ENCODE data around the gene OR2AG1. TPM values are rescaled to one million over a fixed set of nuclear protein-coding genes. Genes with fewer than 3 reads are reported as not detected.

OR2AG1 gene
- polyA plus RNA-seq, 2 of the 4 experiments (the other 2 are of a cell fraction) = not detected

GRCh38 chr11:6812390-6813005 lies 29.7 kb downstream of the OR2AG1 start (continued):
- TF ChIP-seq REST (IDR thresholded peaks at IDR 0.05) (no peak), KDM1A (IDR thresholded peaks at IDR 0.05; ENCODE audit: low read depth) (no peak), CEBPB (IDR thresholded peaks at IDR 0.05) (no peak), HMGXB4 (CRISPR knock-in tag; IDR thresholded peaks at IDR 0.05; ENCODE audit: borderline replicate concordance) (no peak), BCL3 (IDR thresholded peaks at IDR 0.05) (no peak), RNF2 (IDR thresholded peaks at IDR 0.05; ENCODE audit: borderline replicate concordance, low read depth) (no peak)

DNA sequence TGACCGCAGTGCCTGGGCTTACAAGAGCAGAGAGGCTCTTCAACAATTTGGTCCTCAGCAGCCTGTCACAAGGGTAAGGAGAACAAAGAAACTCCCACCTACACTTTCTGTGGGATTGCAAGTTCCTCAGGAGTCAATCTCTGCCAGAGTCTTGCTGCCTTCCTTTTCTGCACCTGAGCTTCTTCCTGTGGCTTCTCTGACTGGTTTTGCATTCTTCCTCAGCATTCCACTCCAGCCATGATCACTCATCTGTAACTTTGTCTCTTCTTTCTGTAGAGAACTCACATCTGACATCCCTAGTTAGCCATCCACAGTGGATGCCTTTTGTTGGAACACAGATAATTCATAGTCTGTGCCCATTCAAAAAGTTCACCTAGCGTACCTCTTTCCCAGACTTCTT lies 30.8 kb downstream of the OR2AG1 start:
- Histone ChIP-seq H3K4me2 (no peak overlapping the region), H3K4me1 (no peaks in the 10 kb centered on the region), H3K4me3 (no peak overlapping the region), H3K9me3 (no peaks in the 10 kb centered on the region), H3K27ac (no peak overlapping the region)
- 0% methylated on average over 2 of the region's 2 CpGs for WGBS (ENCODE audit: missing lambda C conversion rate)
- ATAC-seq = no peak
- CTCF ChIA-PET = interaction anchor here (2.4 kb wide), 1 partner anchor 10 kb away, joined by 23 read pairs; no protein-coding TSS in a partner anchor
- POLR2A ChIA-PET = no interaction called here
- DNase-seq (ENCODE audit: low read depth in 1 of 2, low spot score in 1 of 2) = no peak
- TF ChIP-seq ZSCAN20 (CRISPR knock-in tag; IDR thresholded peaks at IDR 0.05) = no peak
- no peak for TF ChIP-seq HES2 (IDR thresholded peaks at IDR 0.05)
- no peak for TF ChIP-seq HOXB5 (CRISPR knock-in tag; IDR thresholded peaks at IDR 0.05)
- TF ChIP-seq JUN (IDR thresholded peaks at IDR 0.05) = no peak
- no peak for TF ChIP-seq GATA3 (IDR thresholded peaks at IDR 0.05; ENCODE audit: borderline replicate concordance)
- no peak for TF ChIP-seq CBX2 (IDR thresholded peaks at IDR 0.05; ENCODE audit: borderline replicate concordance, low read depth)
- no peak for TF ChIP-seq ESRRA (IDR thresholded peaks at IDR 0.05; ENCODE audit: borderline replicate concordance, low read length)
- no peak for TF ChIP-seq NFE2L2 (conservative IDR thresholded peaks at IDR 0.05; ENCODE audit: low read length)
- TF ChIP-seq FOSL2 (IDR thresholded peaks at IDR 0.05) = no peak
- no peak for TF ChIP-seq FOSL2 (CRISPR knock-in tag; IDR thresholded peaks at IDR 0.05)
- no peak for TF ChIP-seq MAZ (IDR thresholded peaks at IDR 0.05; ENCODE audit: borderline replicate concordance, low read depth, low read length)
- no peak for TF ChIP-seq RARB (CRISPR knock-in tag; IDR thresholded peaks at IDR 0.05)
- TF ChIP-seq RAD21 (conservative IDR thresholded peaks at IDR 0.05 in 1 of 2, IDR thresholded peaks at IDR 0.05 in 1 of 2) = no peak
- no peak for TF ChIP-seq MYC (IDR thresholded peaks at IDR 0.05; ENCODE audit: borderline replicate concordance, low read length)
- TF ChIP-seq CHD4 (IDR thresholded peaks at IDR 0.05; ENCODE audit: borderline replicate concordance) = no peak
- TF ChIP-seq HMGXB4 (CRISPR knock-in tag; IDR thresholded peaks at IDR 0.05; ENCODE audit: borderline replicate concordance) = no peak
- TF ChIP-seq ELK1 (IDR thresholded peaks at IDR 0.05; ENCODE audit: low read depth, low read length) = no peak
- FAIRE-seq = no peak

Data from A549 (cell line).